ENCODE data around the gene SEC23A. TPM values are rescaled to one million over a fixed set of nuclear protein-coding genes. Genes with fewer than 3 reads are reported as not detected.
"Not testable (repeated sequence)": the region's sequence is repeated elsewhere in the genome, so short reads cannot be mapped to it uniquely, and the experiment has no call there.

The SEC23A gene
- total RNA-seq, 4 donors from 2014 or later: 89.9 to 152 (median 113) TPM

DNA sequence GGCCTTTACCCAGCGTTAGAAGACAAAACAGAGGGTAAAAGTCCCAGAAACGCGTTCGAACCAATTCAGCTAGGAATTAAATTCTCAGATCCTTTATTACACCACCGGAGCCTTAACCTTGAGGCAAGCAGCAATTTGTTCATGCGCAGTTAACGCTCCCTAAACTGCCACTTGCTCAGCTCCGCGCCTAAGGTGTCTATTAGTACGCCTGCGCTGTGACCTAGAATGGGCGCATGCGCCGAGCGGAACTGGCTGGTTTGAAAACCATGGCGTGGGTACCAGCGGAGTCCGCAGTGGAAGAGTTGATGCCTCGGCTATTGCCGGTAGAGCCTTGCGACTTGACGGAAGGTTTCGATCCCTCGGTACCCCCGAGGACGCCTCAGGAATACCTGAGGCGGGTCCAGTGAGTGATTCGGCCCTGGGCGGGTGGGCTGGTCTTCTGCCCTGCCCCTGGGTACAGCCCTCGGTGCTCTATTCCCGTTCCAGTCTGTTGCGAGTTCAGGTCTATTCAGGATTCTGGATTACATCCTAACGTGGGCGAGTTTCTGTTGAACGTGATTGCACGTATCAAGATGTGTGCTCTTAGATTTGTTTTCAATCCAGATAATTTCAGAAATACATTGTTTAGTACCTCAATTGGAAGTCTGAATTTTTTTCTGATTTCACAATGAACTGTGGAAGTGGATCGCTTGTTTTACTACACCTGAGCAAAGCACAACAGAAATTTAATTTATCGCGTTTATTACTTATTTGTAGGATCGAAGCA is 11.2 kb upstream of the SEC23A start, which contains the start of gene GEMIN2:
Gene GEMIN2 (plus strand): TSS at position 251 of the 766 bp plus-strand sequence. CDS start 16 bp downstream, at position 267.
- DNase-seq (ENCODE audit: low spot score) (peak; percentile 85), ATAC-seq (ENCODE audit: low FRiP score) (peak; percentile 99)
- TF ChIP-seq, protein P1, sequence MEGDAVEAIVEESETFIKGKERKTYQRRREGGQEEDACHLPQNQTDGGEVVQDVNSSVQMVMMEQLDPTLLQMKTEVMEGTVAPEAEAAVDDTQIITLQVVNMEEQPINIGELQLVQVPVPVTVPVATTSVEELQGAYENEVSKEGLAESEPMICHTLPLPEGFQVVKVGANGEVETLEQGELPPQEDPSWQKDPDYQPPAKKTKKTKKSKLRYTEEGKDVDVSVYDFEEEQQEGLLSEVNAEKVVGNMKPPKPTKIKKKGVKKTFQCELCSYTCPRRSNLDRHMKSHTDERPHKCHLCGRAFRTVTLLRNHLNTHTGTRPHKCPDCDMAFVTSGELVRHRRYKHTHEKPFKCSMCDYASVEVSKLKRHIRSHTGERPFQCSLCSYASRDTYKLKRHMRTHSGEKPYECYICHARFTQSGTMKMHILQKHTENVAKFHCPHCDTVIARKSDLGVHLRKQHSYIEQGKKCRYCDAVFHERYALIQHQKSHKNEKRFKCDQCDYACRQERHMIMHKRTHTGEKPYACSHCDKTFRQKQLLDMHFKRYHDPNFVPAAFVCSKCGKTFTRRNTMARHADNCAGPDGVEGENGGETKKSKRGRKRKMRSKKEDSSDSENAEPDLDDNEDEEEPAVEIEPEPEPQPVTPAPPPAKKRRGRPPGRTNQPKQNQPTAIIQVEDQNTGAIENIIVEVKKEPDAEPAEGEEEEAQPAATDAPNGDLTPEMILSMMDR (IDR thresholded peaks at IDR 0.05): no peak

DNA sequence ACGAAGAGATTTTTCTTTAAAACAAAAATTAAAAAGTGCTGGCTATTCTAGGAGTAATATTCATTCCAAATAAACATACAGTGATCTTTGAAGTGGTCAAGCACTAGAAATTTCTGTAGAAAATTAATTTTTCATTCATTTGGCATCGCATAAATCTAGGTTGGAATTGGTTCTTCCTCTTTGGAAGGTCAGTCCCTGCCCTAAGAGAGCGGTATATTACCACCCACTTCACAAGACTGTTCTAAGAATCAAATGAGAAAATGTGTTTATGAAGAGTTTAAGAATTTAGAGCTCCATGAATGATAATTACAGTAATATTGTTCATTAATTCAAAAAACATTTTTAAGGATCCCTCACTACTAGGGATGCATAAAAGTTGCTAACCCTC is 10.6 kb upstream of the SEC23A start:
- DNase-seq (ENCODE audit: low spot score): no peak
- no peak for ATAC-seq (ENCODE audit: low FRiP score)
- TF ChIP-seq, protein P1 (IDR thresholded peaks at IDR 0.05): no peak

DNA sequence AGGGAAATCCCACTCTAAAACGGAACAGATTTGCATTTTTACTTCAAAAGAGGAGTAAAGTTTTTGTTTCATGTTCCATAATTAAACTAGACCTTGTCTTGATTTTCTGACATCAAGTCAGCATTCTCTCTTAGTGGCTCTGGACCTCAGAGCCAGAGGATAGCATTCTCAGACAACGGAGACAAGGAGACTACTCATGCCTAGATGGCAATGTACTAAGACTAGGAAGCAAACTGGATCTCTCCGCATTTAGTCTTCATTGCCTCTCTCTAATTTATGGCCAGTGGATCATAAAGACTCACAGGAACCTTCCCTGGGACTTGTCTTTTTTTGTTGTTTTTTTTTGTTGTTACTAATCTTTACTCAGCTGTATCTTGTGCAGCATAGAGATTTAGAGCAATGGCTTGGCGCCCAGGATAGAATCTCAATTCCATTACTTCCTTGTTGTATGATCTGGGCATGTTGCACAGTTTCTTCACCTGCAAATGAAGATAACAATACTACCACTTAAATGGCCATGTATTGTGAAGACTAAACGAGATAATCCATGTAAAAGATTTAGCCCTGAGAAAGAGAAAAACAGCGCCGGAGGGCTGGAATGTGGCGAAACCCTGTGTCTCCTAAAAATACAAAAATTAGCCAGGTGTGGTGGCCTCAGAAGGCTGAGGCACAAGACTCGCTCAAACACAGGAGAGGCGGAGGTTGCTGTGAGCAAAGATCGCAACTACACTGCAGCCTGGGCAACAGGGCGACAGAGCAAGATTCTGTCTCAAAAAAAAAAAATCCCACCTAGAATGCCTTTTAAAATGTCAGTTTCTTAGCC is 7.1 kb upstream of the SEC23A start:
- ATAC-seq (ENCODE audit: low FRiP score) (no peak), DNase-seq (ENCODE audit: low spot score) (no peak)
- TF ChIP-seq, protein P1 (IDR thresholded peaks at IDR 0.05): no peak

DNA sequence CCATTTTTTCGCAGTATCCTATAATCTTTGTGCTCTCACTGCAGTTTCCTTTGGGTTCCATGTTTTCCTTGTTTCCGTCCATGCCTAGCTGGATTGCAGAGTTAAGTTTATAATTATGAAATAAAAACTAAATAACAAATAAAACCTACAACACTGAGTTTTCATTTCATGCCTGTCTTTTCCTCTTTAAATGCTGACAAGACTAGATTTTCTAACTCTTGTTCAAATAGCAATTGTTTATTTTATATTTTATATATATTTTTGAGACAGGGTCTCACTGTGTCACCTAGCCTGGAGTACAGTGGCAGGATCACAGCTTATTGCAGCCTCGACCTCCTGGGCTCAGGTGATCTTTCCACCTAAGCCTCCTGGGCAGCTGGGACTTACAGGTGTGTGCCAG is 5.8 kb upstream of the SEC23A start:
- no peak for DNase-seq (ENCODE audit: low spot score)
- ATAC-seq (ENCODE audit: low FRiP score): no peak
- TF ChIP-seq, protein P1 (IDR thresholded peaks at IDR 0.05): no peak

DNA sequence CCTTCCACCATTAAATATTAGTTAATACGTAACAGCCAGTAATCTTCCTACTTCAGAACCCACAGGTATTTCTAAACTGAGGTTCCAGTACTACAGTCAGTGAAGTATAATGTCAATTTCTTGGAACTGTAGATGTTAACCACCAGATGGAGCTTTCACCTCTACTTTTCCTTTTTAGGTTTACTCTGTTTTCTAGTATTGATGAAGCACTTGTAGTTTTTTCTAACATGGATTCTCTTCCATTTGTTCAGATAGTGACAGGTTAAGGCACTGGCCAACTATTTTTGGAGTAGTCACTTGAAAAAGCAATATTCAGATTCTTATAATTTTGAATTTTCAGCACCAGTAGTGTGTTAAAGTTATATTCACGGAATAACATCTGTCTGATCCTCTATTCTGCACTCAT is 4.6 kb upstream of the SEC23A start:
- DNase-seq (ENCODE audit: low spot score): no peak
- no peak for ATAC-seq (ENCODE audit: low FRiP score)
- TF ChIP-seq, protein P1 (IDR thresholded peaks at IDR 0.05): no peak

DNA sequence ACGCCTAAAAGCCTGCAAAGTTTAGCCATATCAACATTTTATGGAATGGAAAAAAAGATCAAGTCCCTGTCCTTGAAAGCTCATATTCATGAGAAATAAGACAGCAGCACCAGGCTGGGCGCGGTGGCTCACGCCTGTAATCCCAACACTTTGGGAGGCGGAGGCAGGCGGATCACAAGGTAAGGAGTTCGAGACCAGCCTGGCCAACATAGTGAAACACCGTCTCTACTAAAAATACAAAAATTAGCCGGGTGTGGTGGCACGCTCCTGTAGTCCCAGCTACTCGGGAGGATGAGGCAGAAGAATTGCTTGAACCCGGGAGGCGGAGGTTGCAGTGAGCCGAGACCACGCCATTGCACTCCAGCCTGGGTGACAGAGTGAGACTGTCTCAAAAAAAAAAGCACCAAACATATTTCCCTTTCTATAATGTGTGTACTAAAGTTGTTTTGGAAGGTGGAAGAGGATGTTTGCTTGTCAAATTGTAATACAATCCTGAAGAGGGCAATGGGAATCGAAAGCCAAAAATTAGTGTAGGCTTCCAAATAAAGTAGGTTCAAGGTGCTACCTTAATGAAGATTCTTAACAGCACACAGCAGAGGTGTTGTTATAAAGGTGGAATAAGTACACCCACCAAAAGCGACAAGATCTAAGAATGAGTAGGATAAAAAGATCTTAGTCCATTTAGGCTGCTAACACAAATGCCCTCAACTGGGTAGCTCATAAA is 1.2 kb upstream of the SEC23A start:
- not testable (repeated sequence) for ATAC-seq (ENCODE audit: low FRiP score); DNase-seq (ENCODE audit: low spot score)

Data from omental fat pad (tissue), 4 donors.